HG02885 (cell line): ENCODE results near the gene MCM5.
"Not testable (repeated sequence)": the region's sequence is repeated elsewhere in the genome, so short reads cannot be mapped to it uniquely, and the experiment has no call there.

Source experiments
- ATAC-seq: cut with Tn5 transposase; IDR thresholded peaks from one replicate; pipeline ENCODE4 v1.9.1; 2021; ENCODE audit warnings: mild to moderate bottlenecking; ENCODE audit not compliant: unreplicated experiment, poor library complexity

MCM5 gene

DNA sequence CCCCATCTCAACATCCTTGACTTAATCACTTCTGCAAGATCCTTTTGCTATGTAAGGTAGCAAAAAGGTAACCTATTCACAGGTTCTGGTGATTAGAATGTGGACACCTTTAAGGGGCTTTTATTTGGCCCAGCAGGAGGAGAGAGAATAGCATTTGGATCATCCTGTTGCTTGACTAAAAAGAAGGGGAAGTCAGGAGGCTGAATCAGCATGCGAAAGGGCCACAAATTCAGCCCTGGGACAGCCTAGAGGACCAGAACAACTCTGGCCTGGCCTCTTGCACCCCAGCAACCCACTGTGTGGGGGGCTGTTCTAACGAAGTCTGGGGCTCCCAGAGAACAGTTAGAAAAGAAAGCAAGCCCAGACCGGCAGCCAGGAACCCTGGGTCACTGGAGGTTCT, 22.2 kb upstream of the MCM5 start:
- ATAC-seq: no peak

DNA sequence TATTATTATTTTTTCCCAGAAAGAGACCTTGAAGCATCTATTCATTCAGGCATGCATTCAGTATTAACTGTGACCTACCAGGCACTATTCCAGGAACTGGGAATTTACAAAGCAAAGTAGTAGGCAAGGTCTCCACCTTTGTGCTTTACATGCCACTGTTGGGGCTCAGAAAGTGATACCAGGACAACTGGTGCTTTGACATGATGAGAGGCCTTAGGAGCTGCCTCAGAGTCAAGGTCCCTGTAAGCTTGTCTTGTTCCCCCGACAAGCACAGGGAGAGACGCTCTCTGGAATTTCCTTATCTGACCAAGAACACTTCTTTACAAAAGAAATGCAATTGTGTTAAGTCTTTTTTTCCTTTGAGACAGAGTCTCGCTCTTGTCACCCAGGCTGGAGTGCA, 21.3 kb upstream of the MCM5 start:
- ATAC-seq: no peak

DNA sequence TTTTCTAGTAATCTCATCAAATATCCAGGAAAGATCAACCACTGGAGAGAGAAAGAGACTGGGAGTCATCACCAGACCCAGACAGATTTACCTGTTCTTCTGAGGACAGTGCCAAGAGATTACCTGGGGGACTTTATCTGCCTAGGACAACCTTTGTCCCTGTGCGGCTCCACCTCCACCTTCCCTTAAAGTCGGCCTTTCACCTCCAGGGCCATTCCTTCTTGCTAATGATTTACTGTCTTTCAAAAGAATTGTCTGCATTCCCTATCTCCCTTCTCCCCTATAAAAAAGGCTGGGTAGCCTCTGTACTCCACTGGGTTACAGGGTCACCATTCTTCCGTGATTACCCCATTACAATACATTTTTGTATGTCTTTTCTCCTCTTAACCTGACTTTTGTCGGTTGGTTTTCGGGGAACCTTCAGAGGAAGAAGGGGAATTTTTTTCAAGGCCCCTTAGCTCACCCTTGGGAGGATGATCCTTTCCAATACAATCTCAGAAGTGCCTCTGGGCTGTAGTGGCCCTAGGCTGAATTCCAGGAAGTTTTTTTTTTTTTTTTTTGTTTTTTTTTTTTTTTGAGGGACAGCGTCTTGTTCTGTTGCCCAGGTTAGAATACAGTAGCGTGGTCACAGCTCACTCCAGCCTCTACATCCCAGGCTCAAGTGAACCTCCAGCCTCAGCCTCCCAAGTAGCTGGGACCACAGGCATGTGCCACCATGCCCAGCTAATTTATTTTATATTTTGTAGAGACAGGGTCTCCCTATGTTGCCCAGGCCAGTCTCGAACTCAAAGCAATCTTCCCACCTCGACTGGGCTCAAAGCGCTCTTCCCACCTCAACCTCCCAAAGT, 20.6 kb upstream of the MCM5 start:
- no peak for ATAC-seq

DNA sequence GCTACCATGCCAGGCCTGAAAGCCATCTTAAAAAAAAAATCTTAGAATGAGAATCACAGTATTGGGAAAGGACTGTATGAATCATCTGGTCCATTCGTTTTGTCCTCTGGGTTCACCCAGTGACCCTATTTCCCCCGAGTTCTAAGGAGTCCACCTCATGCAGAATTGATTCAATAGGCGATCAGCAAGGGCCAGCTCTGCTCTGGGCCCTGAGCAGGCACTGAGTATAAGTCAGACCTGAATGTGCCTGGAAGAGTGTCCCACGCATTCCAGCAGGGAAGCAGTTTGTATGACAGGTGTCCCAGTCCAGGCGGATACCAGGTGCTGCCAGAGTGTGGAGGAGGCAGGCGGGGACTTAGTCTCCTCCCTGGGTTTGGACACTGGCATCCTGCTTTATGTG, 19.9 kb upstream of the MCM5 start:
- ATAC-seq: no peak

DNA sequence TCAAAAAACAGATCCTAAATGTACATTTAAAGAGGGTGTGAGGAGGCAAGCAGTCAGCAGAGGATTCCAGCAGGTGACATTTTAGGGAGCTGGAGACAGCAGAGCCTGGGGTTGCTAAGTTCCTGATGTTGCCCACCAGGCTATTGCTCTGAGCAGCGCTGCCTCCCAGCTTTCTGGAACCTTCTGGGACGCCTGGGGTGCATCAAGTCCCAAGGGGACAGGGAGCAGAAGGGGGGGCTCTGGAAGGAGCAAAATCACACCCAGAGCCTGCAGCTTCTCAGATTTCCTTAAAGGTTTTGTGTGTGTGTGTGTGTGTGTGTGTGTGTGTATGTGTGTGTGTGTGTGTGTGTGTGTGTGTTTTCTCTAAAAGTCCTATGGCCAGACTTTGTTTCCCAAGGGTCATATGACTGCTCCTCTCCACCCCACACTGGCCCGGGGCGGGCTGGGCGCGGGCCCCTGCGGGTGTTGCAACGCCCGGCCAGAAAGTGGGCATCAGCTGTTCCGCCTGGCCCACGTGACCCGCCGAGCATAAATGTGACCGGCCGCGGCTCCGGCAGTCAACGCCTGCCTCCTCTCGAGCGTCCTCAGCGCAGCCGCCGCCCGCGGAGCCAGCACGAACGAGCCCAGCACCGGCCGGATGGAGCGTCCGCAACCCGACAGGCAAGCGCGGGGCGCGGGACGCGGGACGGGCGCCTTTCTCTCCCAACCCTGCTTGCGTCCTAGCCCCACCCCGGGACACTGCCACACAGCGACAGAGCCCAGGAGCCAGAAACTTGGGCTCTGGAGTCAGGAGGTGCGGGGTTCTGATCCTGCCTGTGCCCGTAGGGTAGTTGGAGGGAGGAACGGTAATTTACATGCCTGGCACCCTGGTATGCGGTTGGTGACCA, 19.2 kb upstream of the MCM5 start, which contains the start of gene HMOX1:
TSS of gene HMOX1 (plus strand) at position 560 of the 887 bp plus-strand sequence. CDS start at position 638, 78 bp downstream.
- peak; percentile 75 for ATAC-seq

DNA sequence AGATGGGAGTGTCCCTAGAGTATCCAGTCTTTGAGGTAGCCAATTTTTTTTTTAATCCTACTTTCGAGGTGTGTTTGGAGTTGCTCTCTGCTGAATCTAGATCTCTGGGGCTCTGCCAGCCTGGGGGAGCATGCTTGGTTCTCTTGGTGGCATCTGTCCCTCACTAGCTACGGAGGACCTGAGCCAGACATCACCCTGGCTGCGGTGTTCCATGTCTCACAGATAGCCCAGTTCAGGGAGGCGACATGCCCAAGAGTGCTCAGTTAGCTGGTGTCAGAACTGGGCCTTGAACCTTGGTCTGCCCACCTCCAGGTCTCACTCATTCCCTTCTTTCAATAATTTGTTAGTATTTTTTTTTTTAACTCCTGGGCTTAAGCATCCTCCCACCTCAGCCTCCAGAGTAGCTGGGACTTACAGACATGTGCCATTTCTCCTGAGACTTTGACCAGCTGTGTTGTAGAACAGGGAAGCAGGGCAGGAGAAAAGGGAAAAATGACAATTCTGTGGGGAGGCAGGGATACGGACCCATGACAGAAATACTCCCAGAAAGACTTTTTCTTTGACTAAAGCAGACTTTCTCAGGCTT, 18.4 kb upstream of the MCM5 start:
- no peak for ATAC-seq

DNA sequence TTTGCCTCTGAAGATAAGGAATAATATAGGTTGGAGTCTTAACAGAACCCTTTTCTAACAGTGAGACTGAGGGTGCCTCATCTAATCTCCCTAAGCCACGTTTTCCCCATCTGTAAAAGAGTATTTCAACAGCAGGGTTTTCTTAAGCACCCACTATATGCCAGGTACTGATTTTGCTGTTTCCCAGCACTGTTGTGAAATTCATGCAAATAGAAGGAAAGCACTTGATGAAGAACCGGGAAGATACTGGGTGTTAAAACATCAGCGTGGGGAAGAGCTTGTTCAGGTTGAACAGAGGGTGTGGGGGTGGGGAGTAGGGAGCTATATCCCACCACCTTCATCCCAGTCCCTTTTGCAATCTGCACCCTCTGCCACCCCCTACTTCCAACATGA, 16.3 kb upstream of the MCM5 start:
- ATAC-seq: no peak

DNA sequence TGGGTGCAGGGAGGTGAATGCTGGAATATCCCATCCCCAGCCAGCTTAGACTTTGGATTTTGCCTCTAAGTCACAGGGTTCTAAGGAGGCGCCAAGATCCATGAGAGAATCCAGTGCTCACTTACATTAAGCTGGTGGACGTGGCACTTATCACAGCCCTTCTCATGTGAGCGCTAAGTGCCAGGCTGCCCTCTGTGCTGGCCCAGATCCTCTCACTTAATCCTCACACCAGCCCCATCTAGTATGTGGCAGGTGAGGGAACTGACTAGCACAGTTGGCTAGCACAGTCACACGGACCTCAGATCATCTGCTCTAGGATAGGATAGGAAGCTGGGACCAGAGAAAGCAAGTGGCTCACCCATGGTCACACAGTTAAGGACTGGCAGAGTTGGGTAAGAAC, 15.4 kb upstream of the MCM5 start:
- no peak for ATAC-seq

DNA sequence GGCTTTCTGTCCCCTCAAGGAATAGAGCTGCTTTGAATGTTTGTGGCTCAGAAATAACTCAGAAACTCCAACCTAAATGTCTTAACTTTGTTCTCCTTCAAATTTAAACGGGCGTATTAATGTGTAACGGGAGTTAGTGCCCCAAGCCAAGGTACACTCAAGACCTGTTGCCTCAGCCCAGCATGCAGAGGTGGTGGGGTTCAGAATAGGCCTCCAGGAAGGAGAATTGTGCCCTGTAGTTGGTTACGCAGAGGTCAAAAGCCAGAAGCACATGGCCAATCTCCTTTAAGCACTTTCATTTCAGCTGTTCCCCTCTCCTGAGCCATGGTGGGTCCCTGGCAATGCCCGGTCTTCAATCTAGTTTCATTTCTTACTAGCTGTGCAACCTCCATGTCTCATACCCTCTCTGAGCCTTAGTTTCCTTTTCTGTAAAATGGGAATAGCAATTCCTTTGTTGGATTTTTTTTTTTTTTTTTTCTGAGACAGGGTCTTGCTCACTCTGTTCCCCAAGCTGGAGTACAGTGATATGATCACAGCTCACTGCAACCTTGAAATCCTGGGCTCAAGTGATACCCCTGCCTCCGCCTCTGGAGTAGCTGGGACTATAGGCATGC, 14.9 kb upstream of the MCM5 start:
- no peak for ATAC-seq

DNA sequence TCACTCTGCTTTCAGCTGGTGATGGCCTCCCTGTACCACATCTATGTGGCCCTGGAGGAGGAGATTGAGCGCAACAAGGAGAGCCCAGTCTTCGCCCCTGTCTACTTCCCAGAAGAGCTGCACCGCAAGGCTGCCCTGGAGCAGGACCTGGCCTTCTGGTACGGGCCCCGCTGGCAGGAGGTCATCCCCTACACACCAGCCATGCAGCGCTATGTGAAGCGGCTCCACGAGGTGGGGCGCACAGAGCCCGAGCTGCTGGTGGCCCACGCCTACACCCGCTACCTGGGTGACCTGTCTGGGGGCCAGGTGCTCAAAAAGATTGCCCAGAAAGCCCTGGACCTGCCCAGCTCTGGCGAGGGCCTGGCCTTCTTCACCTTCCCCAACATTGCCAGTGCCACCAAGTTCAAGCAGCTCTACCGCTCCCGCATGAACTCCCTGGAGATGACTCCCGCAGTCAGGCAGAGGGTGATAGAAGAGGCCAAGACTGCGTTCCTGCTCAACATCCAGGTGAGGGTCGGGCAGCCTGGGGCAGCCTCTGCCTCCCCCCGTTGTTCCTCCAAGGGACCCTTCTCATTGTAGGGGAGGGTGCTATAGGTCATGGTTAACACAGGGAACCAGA, 13.2 kb upstream of the MCM5 start:
- no peak for ATAC-seq

DNA sequence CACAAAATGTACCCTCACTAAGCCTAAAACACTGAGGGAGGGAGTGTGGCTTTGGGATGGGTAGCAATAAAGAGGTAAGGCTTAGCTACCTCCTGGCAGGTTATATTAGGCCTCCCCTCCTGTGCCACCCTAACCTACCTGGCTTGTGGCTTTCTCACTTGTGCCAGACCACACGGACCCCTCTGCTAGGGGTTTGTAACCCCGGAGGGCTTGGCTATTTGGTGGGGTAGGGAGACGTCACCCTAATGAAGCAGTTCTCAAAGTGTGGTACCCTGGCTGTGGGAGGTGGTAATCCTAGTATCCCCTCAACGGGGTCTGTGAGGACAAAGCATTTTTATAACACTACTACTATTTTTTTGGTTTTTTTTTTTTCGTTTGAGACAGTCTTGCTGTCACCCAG, 9.0 kb upstream of the MCM5 start:
- ATAC-seq: no peak

DNA sequence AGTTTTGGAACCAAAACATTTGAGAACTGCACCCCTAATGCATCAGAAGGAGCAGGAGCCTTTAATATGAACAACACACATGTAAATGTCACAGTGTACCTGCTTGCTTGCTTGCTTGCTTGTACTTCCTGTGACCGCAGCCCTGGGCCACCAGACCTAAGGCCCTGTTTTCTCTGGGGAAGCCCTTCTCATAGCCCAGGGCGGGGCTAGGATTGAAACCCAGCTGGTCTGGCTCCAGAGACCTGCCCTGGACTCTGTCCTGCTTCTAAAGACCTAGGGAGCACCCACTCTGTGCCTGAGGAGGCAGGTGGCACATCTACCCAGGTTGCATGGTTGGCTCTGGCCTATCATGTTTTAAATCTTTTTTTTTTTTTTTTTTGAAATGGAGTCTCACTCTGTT, 7.6 kb upstream of the MCM5 start:
- no peak for ATAC-seq

DNA sequence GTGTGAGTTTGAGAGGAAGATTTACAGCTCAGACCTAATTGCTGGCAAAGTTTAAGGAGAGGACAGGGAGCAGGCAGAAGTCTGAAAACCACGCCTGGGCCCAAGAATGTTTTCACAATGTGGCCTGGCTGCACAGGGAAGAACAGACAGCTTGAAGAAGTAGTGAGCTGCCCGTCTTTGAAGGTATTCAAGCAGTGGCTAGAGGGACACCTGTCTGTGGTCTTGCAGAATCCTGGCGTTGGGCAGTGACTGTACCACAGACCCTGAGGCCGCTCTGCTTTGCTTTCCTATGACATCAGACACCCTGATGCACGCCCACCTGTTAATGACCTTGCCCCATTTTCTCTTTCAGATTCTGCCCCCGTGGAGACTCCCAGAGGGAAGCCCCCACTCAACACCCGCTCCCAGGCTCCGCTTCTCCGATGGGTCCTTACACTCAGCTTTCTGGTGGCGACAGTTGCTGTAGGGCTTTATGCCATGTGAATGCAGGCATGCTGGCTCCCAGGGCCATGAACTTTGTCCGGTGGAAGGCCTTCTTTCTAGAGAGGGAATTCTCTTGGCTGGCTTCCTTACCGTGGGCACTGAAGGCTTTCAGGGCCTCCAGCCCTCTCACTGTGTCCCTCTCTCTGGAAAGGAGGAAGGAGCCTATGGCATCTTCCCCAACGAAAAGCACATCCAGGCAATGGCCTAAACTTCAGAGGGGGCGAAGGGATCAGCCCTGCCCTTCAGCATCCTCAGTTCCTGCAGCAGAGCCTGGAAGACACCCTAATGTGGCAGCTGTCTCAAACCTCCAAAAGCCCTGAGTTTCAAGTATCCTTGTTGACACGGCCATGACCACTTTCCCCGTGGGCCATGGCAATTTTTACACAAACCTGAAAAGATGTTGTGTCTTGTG, 6.6 kb upstream of the MCM5 start:
- no peak for ATAC-seq

DNA sequence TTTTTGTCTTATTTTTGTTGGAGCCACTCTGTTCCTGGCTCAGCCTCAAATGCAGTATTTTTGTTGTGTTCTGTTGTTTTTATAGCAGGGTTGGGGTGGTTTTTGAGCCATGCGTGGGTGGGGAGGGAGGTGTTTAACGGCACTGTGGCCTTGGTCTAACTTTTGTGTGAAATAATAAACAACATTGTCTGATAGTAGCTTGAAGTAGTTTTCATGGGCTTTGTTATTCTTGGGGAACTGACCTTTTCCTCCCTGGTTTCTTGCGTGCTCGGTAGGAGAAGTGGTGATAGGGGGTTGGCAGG, 6.0 kb upstream of the MCM5 start:
- no peak for ATAC-seq

DNA sequence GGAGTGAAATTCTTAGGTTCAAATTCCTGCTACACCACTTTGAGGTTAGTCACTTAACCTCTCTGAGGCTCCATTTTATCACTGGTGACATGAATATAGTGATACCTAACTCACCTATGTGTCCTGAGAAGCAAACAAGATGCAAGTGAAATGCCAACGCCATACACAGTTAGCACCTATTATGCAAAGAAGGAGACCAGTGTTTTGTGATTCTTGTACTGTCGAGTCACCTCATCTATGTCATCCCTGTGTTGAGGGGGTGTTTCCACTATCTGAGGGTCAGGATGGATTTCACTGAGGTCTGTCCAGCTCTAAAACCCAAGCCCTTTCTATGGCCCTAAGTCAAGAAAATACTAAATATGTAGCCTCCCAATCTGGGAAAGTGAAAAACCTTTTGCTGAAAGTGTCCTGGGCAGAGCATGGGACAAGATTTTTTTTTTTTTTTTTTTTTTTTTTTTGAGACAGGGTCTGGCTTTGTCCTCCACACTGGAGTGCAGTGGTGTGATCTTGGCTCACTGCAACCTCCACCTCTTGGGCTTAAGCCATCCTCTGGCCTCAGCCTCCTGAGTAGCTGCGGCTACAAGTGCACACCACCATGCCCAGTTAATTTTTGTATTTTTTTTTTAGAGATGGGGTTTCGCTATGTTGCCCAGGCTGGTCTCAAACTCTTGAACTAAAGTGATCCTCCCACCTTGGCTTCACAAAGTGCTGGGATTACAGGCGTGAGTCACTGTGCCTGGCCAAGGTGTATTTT, 5.0 kb upstream of the MCM5 start:
- no peak for ATAC-seq

DNA sequence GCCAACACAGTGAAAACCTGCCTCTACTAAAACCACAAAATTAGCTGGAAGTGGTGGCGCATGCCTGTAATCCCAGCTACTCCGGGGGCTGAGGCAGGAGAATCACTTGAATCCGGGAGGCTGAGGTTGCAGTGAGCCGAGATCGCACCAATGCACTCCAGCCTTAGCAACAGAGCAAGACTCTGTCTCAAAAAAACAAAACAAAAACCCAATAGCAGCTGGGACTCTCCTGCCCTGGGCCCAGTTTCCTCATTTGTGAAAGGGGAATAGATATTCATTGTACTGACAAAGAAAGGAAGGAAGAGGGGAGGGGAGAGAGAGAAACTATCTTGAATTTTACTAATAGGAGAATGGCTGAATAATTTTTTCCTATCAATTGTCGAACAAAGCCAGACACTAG, 3.3 kb upstream of the MCM5 start:
- ATAC-seq: not testable (repeated sequence)

DNA sequence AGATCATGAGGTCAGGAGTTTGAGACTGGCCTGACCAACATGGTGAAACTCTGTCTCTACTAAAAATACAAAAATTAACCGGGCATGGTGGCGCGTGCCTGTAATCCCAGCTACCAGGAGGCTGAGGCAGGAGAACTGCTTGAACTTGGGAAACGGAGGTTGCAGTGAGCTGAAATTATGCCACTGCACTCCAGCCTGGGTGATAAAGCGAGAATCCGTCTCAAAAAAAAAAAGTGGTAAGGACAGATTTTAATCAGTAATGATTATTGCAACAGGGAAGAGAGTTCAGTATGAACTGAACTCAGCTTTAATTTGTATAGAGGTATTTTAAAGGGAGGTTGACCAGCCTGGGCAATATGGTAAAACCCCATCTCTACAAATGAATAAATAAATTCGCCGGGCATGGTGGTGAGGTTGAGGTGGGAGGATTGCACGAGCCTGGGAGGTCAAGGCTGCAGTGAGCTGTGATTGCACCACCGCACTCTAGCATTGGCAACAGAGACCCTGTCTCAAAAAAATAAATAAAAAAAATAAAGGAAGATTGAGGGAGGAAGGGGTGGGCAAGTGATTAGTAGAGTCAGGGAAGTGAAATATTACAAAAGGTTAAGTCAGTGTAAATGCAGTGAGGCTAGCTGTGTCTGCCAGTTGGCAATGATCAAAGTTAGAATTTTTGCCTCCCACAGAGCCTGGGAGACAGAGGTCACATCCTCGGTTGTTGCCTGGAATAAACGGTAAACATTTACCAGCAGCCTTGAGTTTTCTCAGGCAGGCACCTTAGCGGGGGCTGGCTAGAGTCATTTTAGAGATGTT, 2.6 kb upstream of the MCM5 start:
- no peak for ATAC-seq

DNA sequence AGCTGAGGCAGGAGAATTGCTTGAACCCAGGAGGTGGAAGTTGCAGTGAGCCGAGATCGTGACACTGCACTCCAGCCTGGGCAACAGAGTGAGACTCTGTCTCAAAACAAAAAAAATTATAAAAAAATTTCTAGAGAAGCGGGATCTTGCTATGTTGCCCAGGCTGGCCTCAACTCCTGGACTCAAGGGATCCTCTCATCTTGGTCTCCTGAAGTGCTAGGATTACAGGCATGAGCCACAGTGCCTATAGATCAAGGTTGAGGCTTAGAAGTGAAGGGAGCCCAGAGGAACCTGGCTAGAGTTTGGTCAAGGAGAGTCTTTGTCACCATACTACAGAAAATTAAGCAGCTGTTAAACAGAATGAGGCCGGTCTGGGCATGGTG, 1.4 kb upstream of the MCM5 start:
- ATAC-seq: no peak
